Measurements from ENCODE around the gene BBOX1. TPM values are rescaled to one million over a fixed set of nuclear protein-coding genes. Genes with fewer than 3 reads are reported as not detected.

Gene BBOX1
- polyA plus RNA-seq, 2 of the 4 experiments (the other 2 are of a cell fraction): not detected

- DNase-seq (ENCODE audit: low read depth in 1 of 2, low spot score in 1 of 2) (no peak), FAIRE-seq (no peak), ATAC-seq (no peak)
- 48% methylated on average over 2 of the region's 2 CpGs for WGBS (ENCODE audit: missing lambda C conversion rate)
- ChIA-PET POLR2A (no interaction called here), CTCF (no interaction called here)
- TF ChIP-seq MYC (IDR thresholded peaks at IDR 0.05; ENCODE audit: borderline replicate concordance, low read length): no peak
- TF ChIP-seq NPAS2 (CRISPR knock-in tag; IDR thresholded peaks at IDR 0.05; ENCODE audit: borderline replicate concordance): no peak
- no peak for TF ChIP-seq EHMT2 (IDR thresholded peaks at IDR 0.05; ENCODE audit: low read depth)
- no peak for TF ChIP-seq EHF (CRISPR knock-in tag; IDR thresholded peaks at IDR 0.05)
- TF ChIP-seq ZC3H11A (IDR thresholded peaks at IDR 0.05): no peak
- TF ChIP-seq RCOR1 (IDR thresholded peaks at IDR 0.05; ENCODE audit: low read depth, low read length): no peak
- no peak for TF ChIP-seq SMC3 (IDR thresholded peaks at IDR 0.05)
- no peak for TF ChIP-seq CEBPB (IDR thresholded peaks at IDR 0.05)
- TF ChIP-seq ELK1 (IDR thresholded peaks at IDR 0.05; ENCODE audit: low read depth, low read length): no peak
- no peak for TF ChIP-seq JUN (IDR thresholded peaks at IDR 0.05)
- TF ChIP-seq HOXB13 (CRISPR knock-in tag; IDR thresholded peaks at IDR 0.05; ENCODE audit: low read depth): no peak
- TF ChIP-seq CHD2 (IDR thresholded peaks at IDR 0.05; ENCODE audit: low read length, partially characterized antibody): no peak
- no peak overlapping the region for H3K27ac ChIP-seq
- no peak overlapping the region for H3K4me3 ChIP-seq
- no peaks in the 10 kb centered on the region for H3K9me3 ChIP-seq
- no peaks in the 10 kb centered on the region for H3K4me1 ChIP-seq
- H3K4me2 ChIP-seq: no peak overlapping the region
Measured at GRCh38 chr11:27004103-27004502, 36.5 kb upstream of the BBOX1 start.

- TF ChIP-seq JUN (IDR thresholded peaks at IDR 0.05): no peak
- DNase-seq (ENCODE audit: low read depth in 1 of 2, low spot score in 1 of 2) (no peak), ATAC-seq (no peak), FAIRE-seq (no peak)
- Histone ChIP-seq H3K4me2 (no peak overlapping the region), H3K9me3 (no peaks in the 10 kb centered on the region), H3K27ac (no peak overlapping the region), H3K4me1 (no peaks in the 10 kb centered on the region), H3K4me3 (no peak overlapping the region)
- CTCF ChIA-PET: no interaction called here
- POLR2A ChIA-PET: no interaction called here
Measured at GRCh38 chr11:27008811-27009535, 31.6 kb upstream of the BBOX1 start.

GRCh38 chr11:27011560-27012233 lies 28.9 kb upstream of the BBOX1 start:
- CTCF ChIA-PET: no interaction called here
- no peak for FAIRE-seq
- no peak overlapping the region for H3K4me2 ChIP-seq

GRCh38 chr11:27012234-27012921 lies 28.2 kb upstream of the BBOX1 start:
- TF ChIP-seq SREBF2 (IDR thresholded peaks at IDR 0.05) (no peak), FOSL2 (IDR thresholded peaks at IDR 0.05) (no peak), FOSL2 (CRISPR knock-in tag; IDR thresholded peaks at IDR 0.05) (peak; percentile 34; the same call in 1 of the 2 replicates)
- Histone ChIP-seq H3K4me1 (no peaks in the 10 kb centered on the region), H3K9me3 (no peaks in the 10 kb centered on the region), H3K27ac (no peak overlapping the region), H3K4me2 (no peak overlapping the region), H3K4me3 (no peak overlapping the region)
- DNase-seq (ENCODE audit: low read depth in 1 of 2, low spot score in 1 of 2) (no peak), ATAC-seq (no peak), FAIRE-seq (no peak)
- CTCF ChIA-PET: no interaction called here
- 65% methylated on average over 4 of the region's 4 CpGs for WGBS (ENCODE audit: missing lambda C conversion rate)
- POLR2A ChIA-PET: no interaction called here

More at GRCh38 chr11:27011560-27012233, 28.9 kb upstream of the BBOX1 start:
- POLR2A ChIA-PET: no interaction called here
- no peak overlapping the region for H3K4me3 ChIP-seq
- ATAC-seq: no peak
- no peak for DNase-seq (ENCODE audit: low read depth in 1 of 2, low spot score in 1 of 2)
- no peaks in the 10 kb centered on the region for H3K4me1 ChIP-seq
- no peak overlapping the region for H3K27ac ChIP-seq
- TF ChIP-seq RCOR1 (IDR thresholded peaks at IDR 0.05; ENCODE audit: low read depth, low read length) (no peak), FOXS1 (CRISPR knock-in tag; IDR thresholded peaks at IDR 0.05) (no peak), CEBPB (IDR thresholded peaks at IDR 0.05) (no peak), KDM1A (IDR thresholded peaks at IDR 0.05; ENCODE audit: low read depth) (no peak)
- no peaks in the 10 kb centered on the region for H3K9me3 ChIP-seq
- 33% methylated on average over 4 of the region's 4 CpGs for WGBS (ENCODE audit: missing lambda C conversion rate)
